ES-I3 (cell line): ENCODE results near the gene BOLA2B.
"Not testable (repeated sequence)": the region's sequence is repeated elsewhere in the genome, so short reads cannot be mapped to it uniquely, and the experiment has no call there.

Experiments used
- H3K36me3 ChIP-seq: 2 replicates; pipeline ENCODE4 v1.6.1; 2013; ENCODE audit warnings: mild to moderate bottlenecking, low read length, control low read depth, moderate library complexity; ENCODE audit not compliant: insufficient read depth
- H3K4me1 ChIP-seq: 2 replicates; pipeline ENCODE4 v1.6.1; 2013; ENCODE audit warnings: mild to moderate bottlenecking, control low read depth, low read length; ENCODE audit not compliant: insufficient read depth
- H3K9ac ChIP-seq: 2 replicates; pipeline ENCODE4 v1.6.1; 2013; ENCODE audit warnings: low read depth, mild to moderate bottlenecking, low read length, moderate library complexity
- H3K9me3 ChIP-seq: 2 replicates; pipeline ENCODE4 v1.6.1; 2013; ENCODE audit warnings: mild to moderate bottlenecking, low read length, moderate library complexity; ENCODE audit not compliant: control insufficient read depth, insufficient read depth

Gene BOLA2B

GRCh38 chr16:30169416-30169815, 24.1 kb downstream of the BOLA2B start:
- H3K4me1 ChIP-seq, H3K9me3 ChIP-seq, H3K9ac ChIP-seq, H3K36me3 ChIP-seq: not testable (repeated sequence)

DNA sequence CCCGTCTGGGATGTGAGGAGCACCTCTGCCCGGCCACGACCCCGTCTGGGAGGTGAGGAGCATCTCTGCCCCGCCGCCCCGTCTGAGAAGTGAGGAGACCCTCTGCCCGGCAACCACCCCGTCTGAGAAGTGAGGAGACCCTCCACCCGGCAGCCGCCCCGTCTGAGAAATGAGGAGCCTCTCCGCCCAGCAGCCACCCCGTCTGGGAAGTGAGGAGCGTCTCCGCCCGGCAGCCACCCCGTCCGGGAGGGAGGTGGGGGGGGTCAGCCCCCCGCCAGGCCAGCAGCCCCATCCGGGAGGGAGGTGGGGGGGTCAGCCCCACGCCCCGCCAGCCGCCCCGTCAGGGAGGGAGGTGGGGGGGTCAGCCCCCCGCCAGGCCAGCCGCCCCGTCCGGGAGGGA, 24.7 kb downstream of the BOLA2B start:
- not testable (repeated sequence) for H3K9me3 ChIP-seq

GRCh38 chr16:30166202-30166902, 27.1 kb downstream of the BOLA2B start:
- no peaks in the 10 kb centered on the region for H3K9me3 ChIP-seq
- H3K9ac ChIP-seq: no peak overlapping the region
- no peaks in the 10 kb centered on the region for H3K4me1 ChIP-seq
- H3K36me3 ChIP-seq: no peaks in the 10 kb centered on the region

More for the DNA sequence above, 24.7 kb downstream of the BOLA2B start:
- not testable (repeated sequence) for H3K9ac ChIP-seq, H3K4me1 ChIP-seq, H3K36me3 ChIP-seq

DNA sequence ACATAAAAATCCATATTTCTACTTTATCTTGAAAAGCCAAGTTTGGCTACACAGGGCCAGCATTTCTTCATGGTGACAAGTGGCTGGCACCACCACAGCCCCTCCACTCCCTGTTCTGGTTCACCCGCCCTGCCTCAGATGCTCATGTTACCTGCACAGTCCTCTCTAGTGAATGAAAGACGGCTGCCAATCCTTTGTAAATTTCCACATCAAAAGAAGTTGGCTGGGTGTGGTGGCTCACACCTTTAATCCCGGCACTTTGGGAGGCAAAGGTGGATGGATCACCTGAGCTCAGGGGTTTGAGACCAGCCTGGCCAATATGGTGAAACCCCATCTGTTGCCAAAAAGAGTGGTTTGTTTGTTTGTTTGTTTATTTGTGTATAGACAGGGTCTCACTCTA, 29.9 kb downstream of the BOLA2B start:
- Histone ChIP-seq H3K9me3 (no peaks in the 10 kb centered on the region), H3K36me3 (no peaks in the 10 kb centered on the region), H3K4me1 (no peaks in the 10 kb centered on the region), H3K9ac (no peak overlapping the region)

DNA sequence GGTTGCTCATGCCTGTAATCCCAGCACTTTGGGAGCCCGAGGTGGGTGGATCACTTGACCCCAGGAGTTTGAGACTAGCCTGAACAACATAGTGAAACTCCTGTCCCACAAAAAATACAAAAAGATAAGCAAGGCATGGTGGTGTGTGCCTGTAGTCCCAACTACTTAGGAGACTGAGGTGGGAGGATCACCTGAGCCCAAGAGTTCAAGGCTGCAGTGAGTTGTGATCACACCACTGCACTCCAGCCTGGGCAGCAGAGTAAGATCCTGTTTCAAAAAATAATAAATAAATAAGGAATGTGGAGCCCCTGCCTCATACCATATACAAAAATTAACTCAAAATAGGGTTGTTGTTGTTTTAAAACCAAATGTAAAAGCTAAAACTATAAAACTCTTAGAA, 36.3 kb downstream of the BOLA2B start:
- Histone ChIP-seq H3K9me3 (no peaks in the 10 kb centered on the region), H3K4me1 (no peaks in the 10 kb centered on the region), H3K36me3 (no peaks in the 10 kb centered on the region), H3K9ac (no peak overlapping the region)

- Histone ChIP-seq H3K9ac (no peak overlapping the region), H3K4me1 (no peaks in the 10 kb centered on the region), H3K36me3 (no peaks in the 10 kb centered on the region), H3K9me3 (no peaks in the 10 kb centered on the region)
Measured at GRCh38 chr16:30155188-30155587, 38.3 kb downstream of the BOLA2B start.

DNA sequence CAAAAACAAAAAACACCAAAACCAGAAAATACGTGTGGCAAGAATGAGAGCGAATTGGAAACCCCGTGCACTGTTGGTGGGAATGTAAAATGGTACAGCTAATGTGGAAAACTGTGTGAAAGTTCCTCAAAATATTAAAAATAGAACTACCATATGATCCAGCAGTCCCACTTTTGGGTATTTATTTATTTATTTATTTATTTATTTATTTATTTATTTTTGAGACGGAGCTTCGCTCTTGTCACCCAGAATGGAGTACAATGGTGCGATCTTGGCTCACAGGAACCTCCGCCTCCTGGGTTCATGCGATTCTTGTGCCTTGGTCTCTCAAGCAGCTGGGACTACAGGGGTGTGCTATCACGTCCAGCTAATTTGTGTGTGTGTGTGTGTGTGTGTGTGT, 40.9 kb downstream of the BOLA2B start:
- Histone ChIP-seq H3K36me3 (no peaks in the 10 kb centered on the region), H3K9ac (no peak overlapping the region), H3K4me1 (no peaks in the 10 kb centered on the region), H3K9me3 (peaks cover 9% of the 10 kb centered on the region)

DNA sequence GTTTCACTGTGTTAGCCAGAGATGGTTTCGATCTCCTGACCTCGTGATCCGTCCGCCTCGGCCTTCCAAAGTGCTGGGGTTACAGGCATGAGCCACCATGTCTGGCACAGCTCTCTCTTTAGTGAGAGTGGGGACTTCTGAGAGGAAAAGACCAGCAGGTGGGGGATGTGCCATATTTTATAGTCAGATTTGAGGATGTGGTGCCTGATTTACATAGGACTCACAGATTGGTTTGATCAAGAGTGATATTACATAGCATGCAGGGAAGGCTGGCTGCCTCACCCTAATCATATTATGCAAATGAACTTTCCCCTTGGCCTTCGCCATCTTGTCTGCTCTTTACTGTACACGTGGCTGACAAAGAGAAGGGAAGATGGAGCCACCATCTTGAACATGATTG, 42.4 kb downstream of the BOLA2B start:
- no peaks in the 10 kb centered on the region for H3K4me1 ChIP-seq
- H3K9ac ChIP-seq: no peak overlapping the region
- H3K36me3 ChIP-seq: no peaks in the 10 kb centered on the region

DNA sequence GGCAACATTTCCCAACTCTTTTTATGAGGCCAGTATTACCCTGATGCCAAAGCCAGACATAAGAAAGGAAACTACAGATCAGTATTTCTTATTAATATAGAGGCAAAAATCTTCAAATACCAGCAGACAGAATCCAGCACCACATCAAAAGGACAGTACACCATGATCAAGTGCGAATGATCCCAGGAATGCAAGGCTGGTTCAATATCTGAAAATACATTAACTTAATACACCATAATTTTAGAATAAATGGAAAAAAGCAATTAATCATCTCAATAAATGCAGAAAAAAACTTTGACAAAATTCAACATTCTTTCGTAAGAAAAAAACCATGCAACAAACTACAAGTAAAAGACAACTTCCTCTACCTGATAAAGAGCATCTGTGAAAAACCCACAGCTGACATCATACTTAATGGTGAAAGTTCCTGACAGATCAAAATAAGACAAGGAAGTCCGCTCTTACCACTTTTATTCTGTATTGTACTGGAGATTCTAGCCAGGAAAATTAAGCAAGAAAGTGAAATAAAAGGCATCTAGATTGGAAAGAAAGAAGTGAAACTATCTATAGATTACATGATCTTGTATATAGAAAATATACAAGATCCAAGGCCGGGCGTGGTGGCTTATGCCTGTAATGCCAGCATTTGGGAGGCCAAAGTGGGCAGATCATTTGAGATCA, 44.1 kb downstream of the BOLA2B start:
- Histone ChIP-seq H3K9me3 (peaks cover 9% of the 10 kb centered on the region), H3K9ac (no peak overlapping the region), H3K4me1 (no peaks in the 10 kb centered on the region), H3K36me3 (no peaks in the 10 kb centered on the region)

More for the DNA sequence above, 42.4 kb downstream of the BOLA2B start:
- peaks cover 9% of the 10 kb centered on the region for H3K9me3 ChIP-seq

DNA sequence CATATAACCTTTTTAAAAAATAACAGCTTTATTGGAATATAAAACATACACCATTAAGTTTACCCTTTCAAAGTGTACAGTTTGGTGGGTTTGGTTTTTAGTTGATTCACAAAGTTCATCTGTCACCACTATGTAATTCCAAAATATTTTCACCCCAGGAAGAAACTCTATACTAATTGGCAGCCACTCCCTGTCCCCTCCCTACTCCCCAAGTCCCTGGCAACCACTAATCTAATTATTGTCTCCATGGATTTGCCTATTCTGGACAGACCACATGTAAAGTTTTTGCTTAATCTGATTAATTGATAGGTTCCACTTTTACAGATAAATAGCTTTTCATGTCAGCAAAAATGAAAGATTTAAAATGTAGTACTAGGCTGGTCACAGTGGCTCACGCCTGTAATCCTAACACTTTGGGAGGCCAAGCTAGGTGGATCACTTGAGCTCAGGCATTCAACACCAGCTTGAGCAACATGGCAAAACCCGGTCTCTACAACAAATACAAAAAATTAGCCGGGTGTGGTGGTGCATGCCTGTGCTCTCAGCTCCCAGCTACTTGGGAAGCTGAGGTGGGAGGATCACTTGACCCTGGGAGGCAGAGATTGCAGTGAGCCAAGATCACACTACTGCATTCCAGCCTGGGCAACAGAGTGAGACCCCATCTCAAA, 45.5 kb downstream of the BOLA2B start:
- Histone ChIP-seq H3K36me3 (no peaks in the 10 kb centered on the region), H3K4me1 (no peaks in the 10 kb centered on the region), H3K9me3 (peaks cover 9% of the 10 kb centered on the region)

DNA sequence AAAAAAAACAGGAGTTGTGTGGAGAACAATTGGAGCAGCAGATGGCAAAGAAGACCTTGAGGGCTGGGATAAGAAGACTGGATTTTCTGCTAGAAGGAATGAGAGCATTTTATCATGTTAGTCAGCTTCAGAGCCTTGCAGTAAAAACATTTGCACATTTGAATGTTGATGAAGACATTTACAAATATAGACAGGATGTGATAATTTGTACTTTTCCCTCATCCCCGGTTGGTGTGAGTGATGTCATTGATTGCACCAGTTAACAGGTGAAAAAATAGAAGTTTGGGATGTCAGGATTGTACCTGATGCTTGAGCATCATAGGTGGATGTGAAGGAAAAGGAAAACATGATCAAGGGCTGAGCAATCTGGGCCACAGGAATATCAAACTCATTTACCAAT, 47.8 kb downstream of the BOLA2B start:
- Histone ChIP-seq H3K9ac (no peak overlapping the region), H3K9me3 (peaks cover 9% of the 10 kb centered on the region), H3K4me1 (no peaks in the 10 kb centered on the region), H3K36me3 (no peaks in the 10 kb centered on the region)

More for the DNA sequence above, 45.5 kb downstream of the BOLA2B start:
- no peak overlapping the region for H3K9ac ChIP-seq

DNA sequence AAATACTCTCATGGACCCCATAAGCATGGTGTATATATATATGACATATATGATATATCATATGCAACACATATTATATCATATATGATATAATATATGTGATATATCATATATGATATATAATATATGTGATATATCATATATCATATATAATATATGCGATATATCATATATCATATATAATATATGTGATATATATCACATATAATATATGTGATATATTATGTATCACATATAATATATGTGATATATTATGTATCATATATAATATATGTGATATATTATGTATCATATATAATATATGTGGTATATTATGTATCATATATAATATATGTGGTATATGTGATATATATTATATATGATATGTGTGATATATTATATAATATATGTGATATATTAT, 48.5 kb downstream of the BOLA2B start:
- Histone ChIP-seq H3K4me1 (no peaks in the 10 kb centered on the region), H3K36me3 (no peaks in the 10 kb centered on the region), H3K9me3 (peaks cover 9% of the 10 kb centered on the region), H3K9ac (no peak overlapping the region)

GRCh38 chr16:30144017-30144416, 49.4 kb downstream of the BOLA2B start:
- Histone ChIP-seq H3K4me1 (no peaks in the 10 kb centered on the region), H3K9me3 (peaks cover 1% of the 10 kb centered on the region), H3K36me3 (no peaks in the 10 kb centered on the region), H3K9ac (no peak overlapping the region)

DNA sequence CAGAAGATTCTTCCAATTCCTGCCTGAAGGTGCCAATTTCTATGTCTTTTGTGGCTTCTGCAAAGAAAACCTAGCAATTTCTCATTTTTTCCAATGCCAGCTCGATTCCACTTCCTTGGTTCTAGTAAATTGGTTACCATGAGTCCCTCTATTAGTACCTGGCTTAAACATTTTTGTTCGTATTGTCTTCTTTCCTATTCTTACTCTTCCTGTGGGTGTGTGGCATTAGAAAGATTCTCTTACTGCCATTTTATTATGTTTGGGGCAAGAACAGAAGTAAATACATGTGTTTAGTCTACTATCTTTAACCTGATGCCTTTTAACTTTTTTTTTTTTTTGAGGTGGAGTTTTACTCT, 50.1 kb downstream of the BOLA2B start:
- Histone ChIP-seq H3K4me1 (no peaks in the 10 kb centered on the region), H3K9me3 (no peaks in the 10 kb centered on the region), H3K9ac (no peak overlapping the region), H3K36me3 (no peaks in the 10 kb centered on the region)
